HG02852 (cell line): Measurements from ENCODE around the gene CAMTA1.
"Not testable (repeated sequence)": the region's sequence is repeated elsewhere in the genome, so short reads cannot be mapped to it uniquely, and the experiment has no call there.

ENCODE experiments used
- ATAC-seq: cut with Tn5 transposase; IDR thresholded peaks from one replicate; pipeline ENCODE4 v1.9.1; 2021; ENCODE audit warnings: mild to moderate bottlenecking, moderate library complexity; ENCODE audit not compliant: unreplicated experiment

Gene CAMTA1

DNA sequence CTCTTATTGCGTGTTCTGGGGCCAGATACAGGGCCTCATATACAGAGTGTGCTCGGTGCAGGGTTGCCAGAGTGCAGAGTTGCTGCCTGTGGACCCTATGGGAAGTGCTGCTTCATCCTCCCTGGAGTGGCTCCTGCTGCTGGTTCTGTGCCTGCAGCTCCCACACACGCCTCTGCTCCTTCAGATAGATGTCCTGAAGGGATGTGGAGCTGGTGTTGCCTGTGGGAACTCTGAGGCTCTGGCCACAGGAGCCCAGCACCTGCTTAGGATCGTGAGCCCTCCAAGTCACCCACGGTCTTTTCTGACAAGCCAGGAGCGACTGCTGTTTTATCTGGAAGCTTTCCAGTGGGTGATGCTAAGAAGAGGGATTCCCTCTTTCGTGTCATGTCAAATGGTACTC lies 120.5 kb downstream of the CAMTA1 start:
- no peak for ATAC-seq

- ATAC-seq = no peak
Measured at GRCh38 chr1:6906783-6907182, 121.5 kb downstream of the CAMTA1 start.

DNA sequence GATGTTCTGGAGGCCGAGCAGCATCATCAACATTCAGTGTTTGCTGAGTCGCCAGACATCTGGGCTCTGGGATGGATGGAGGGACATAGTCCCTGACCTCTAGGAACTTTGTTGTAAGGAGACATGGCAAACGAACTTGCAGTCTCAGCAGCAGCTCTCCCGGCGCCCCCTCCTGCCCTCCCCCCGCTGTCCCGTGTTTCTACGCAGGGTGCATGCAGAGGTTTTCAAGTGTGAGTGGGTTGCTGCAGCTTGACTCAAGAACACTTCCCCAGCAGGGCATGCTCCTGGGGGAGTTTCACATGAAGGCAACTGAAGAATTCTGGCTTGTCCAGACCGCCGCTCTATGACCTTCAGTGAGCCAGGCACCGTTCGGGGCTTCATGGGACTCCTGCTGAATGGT lies 121.9 kb downstream of the CAMTA1 start:
- ATAC-seq = no peak

DNA sequence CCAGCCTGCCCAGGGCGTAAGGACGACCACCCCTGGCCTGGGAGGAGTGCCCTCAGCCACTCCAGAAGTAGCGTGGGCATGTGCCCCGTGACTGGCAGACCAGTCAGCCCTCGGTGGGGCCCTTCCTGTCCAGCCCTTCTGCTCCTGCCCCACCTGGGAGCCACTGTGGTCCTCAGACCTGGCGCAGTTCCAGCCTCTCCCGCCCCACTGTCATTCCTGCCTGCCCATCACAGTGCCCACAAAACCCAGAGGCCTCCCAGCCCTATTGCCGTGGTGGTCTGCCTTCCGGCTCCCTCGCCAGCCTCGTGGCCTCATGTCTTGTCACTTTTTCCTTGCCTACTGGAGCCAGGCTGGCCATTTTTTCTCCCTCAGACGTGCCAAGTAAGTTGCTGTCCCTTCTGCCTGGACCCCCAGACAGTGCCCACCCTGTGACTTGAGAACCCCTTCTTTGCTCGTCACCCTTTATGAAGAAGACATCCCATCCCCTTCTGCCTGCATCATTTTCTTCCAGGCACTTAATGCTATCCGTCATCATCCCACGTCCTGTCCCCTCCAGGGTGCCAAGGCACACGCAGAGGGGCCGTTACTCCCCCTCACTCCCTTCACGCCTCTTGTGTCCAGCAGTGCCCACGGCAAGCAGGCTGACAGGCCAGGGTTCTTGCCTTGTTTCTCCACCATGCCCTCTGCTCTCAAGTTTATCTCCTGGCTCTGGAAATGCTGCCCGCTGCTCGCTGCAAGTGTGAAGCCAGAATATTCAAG lies 122.6 kb downstream of the CAMTA1 start:
- no peak for ATAC-seq

DNA sequence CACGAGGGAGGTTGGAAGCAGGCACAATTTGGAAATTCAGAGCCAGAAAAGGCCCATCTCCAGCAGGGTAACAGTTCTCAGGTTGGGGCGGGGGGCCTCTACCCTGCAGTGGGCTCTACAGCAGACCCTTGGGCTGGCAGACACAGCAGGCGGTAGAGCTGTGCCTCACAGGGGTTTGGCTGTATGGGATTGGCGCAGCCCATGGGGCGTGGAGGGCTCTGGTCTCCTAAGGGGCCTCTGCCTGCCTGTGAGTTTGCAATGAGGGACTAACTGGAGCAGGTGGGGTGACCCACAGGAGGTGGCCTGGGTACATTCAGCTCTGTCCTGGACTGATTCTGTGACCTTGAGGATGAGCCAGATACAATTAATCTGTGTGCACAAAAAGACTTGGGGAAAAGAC lies 124.1 kb downstream of the CAMTA1 start:
- ATAC-seq = no peak

DNA sequence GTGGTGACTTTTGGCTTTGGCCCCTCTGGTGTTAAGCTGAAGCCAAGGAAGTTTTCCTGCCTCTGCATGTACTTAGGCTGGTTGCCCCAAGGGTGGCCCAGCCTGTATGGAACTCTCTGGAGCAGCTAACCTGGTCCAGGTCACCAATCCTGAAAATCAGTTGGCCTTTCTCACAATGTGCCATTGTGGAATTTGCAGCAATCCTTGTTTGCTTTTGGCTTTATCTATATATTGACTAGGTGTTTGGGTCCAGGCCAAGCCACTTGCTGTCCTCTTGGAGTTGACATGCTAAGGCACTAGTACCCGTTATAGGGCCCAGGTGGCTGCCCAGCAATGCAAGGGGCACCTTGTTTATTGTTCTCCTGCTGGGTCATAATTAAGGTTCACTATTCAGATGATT lies 124.6 kb downstream of the CAMTA1 start:
- ATAC-seq = no peak

DNA sequence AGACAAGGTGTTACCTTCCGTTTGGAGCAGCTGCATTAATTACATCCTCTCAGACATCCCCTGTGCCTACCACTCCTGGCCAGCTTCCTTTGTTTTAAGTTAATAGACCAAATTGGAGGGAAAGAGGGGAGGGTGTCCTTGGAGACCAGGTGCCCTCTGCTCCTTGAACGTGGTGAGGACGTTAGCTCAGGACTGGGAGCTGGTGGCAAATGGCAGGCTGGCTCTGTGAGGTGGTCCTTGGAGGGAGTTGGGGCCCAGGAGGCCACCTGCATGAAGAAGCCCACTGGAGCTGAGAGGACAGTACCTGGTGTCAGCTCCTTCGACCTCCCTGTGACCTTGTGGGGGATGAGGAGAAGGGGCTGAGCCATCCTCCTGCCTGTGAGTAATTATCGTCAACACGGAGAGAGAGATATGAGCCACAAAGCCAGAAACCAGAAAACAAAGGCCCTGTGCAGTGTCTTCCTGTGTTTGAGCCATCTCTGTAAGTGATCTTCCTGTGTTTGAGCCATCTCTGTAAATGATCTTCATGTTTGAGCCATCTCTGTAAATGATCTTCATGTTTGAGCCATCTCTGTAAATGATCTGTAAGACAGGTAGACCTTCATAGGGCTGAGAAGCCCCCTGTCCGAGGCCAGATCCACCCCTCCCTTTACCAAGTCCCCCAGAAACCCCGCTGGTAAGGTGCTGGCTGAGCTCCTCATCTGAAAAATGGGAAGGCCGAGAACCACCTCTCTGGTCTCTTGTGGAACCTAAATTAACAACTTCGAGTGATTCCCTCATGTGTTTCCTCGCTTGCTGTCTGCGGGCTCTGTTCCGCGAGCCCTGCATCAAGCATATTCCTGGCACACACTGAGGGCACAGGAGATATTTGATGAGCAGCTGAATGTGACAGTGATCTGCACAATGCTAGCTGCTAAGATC lies 126.0 kb downstream of the CAMTA1 start:
- no peak for ATAC-seq

DNA sequence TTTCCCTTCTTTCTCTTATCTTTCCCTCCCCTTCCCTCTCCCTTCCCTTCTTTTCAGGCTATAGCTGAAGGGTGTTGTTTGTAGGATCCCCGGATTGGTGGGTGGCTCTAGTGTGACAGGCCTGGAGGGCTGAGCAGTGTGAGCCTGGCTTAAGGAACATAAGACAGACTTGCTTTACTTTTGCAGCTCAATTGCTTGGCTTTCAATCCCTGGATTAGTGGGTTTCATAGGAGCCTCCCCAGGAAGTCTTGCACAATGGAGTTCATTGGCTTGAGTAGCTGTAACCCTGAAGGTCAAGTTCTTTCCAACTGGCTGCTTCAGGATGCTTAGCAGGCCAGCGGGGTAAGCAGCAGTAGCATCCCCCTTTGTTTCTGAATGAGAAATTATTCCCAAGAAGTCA lies 126.7 kb downstream of the CAMTA1 start:
- ATAC-seq = no peak

DNA sequence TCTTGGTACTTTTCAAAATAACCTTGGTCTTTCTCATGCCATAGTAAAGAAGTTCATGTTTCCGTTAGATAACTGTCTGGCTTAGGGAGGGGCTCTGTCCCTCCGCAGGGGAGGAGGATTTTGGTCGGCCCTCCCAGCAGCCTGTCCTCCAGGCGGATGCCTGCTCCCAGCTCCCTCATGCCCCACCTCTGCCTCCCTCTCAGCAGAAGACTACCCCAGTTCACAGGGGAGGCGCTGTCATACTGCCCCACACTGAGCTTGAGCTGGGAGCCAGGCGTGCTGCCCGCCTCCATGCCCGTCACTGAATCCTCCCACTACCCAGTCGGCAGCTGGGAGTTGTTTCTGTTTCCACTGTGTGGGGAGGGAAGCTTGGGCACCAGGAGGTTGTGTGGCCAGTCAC lies 127.3 kb downstream of the CAMTA1 start:
- no peak for ATAC-seq

DNA sequence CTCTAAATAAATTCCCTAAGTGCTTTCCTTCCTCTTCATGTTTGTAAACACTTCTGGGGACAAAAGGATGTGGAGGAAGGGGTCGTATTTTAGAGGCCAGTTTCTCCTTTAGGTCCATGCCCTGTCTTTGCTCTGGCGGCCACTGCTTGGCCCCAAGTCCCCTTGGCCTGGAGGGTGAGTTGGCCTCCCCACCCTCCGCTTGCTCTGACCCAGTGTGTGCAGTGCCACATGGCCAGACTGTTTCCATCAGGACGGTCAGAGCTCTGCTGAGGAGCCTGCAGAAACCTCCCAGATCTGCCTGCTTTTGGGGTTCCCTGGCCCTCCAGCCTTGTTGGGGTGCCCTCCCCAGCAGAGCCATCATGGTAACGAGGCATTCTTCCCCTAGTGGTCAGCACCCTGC lies 127.8 kb downstream of the CAMTA1 start:
- no peak for ATAC-seq

DNA sequence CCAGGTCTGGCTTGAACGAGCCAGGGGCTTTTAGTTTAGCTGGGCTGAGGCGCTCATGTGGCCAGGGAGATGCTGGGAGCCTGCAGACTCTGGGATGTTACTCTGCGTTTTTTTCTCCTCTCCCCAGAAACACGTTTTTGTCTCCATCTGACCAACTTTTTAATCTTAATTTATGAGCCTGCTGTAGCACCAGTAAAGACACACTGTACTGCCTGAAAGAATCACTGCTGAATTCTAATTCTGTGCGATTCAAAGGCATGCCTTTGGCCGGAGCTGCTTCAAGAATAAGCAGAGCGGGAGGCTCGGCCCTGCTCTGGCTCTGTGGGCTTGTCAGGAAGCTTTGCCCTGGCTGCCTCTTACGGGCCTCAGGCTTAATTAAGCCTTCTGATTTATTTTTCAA lies 129.5 kb downstream of the CAMTA1 start:
- ATAC-seq = no peak

DNA sequence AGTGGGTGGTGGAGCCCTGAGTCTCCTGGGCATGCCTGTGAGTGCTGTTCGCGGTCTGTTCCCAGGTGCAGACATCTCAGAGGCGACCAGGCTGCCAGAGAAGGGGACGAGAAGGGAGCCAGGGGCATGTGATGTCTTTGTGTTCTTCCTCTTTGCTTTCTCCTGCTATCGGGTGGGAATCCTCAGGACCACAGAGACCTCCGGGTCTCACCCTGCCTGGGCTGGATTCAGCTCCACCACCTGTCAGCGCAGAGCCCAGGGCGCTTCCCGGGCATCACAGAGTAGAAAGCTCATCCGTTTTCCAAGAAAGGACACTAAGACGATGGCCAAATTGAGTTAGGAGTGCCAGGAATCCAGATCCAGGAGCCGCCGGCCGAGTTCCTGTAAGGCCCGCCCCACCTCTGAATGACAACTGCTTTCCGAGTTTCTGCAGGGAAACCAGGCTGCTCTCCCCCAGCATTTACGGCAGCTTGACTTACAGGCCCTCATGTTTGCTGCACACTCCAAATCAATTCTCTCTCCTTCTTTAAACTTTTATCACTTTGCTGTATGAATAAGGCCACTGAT lies 130.8 kb downstream of the CAMTA1 start:
- ATAC-seq = no peak

DNA sequence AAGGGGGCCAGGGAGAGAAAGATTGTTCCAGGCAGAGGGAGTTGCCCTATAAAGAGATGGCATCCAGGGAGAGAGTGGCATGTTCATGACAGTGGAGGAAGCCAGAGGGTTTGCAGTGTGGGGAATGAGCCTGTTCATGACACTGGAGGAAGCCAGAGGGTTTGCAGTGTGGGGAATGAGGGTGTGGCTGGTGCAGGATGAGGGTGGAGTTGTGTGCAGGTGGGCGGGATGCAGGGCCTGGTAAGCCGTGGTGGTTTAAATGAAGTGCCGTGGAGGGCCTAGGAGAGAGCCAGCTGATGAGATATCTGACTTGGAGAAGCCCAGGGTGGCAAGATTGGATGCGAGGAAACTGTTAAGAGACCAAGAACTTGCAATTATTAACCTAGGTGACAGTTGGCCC lies 131.8 kb downstream of the CAMTA1 start:
- ATAC-seq = no peak

DNA sequence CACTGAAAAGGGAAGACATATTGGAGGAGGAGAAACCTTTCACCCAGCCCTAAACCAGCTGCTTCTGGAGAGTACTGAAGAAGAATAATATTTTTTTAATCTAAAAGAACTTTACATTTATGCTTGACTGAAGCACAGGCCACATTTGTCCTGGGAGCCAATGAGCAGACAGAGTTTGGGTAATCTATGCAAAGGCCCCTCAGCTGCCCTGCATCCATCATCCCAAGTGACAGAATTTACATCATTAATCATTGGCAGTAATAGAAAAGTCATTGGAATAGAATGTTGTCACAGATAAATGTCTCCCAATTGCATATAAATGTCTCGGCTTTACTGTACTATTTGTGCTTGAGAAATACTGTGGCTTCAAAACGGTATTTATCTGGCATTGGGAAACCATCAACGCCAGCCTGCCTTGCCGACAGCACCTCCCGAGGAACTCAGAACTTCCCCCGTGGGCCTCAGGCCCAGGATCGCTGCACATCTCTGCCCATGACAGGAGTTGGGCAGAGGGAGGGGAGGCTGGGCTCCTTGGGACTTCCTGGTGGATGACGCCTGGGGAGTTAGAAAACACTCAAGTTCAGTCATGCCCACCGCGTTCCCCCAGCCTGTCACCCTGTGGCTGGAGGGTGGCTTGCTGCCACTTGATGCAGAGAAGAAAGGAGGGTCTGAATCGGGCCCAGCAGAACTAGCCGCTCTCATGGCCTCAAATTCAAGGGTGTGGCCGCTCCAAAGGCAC lies 133.1 kb downstream of the CAMTA1 start:
- ATAC-seq = no peak

- ATAC-seq = no peak
Measured at GRCh38 chr1:6918925-6919511, 133.8 kb downstream of the CAMTA1 start.

- ATAC-seq = not testable (repeated sequence)
Measured at GRCh38 chr1:6921506-6921905, 136.3 kb downstream of the CAMTA1 start.

DNA sequence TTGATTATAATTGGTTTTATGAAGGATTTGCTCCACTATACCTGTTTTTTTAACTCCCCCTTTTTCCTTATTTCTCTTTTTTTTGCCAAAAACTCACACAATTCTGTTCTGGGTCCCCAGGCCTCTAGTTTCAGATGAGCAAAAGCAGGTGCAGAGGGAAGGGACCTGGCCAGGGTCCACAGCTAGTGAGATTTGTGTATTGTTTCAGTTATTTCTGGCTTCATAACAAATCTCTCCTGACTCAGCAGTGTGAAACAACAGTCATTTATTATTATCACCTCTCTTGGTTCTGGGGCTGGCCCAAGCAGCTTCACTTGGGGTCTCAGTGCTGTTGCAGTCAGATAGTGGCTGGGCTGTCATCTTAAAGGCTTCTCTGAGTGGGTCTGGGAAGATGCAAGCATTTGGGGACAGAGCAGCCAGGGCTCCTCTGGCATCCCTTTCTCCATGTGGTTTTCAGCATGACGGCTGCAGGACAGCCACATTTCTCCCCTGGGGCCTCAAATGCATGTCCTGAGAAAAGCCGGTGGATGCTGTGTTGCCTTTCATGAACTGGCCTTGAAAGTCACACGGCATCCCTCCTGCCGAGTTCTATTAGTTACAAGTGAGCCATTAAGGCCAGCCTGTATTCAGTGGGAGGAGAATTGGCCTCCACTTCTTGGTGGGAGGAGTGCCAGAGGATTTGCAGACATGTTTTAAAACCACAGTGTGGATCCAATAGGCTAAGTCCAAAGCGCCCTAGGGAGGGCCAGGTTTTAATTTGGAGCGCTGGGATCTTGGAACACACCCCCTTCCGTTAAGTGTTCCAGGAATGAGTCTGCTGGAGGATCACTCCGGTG lies 137.1 kb downstream of the CAMTA1 start:
- ATAC-seq = no peak

GRCh38 chr1:6923012-6923411 lies 137.8 kb downstream of the CAMTA1 start:
- no peak for ATAC-seq

GRCh38 chr1:6923416-6923815 lies 138.2 kb downstream of the CAMTA1 start:
- ATAC-seq = no peak
